Cerebellar nuclear complex (tissue), 1 donor: ENCODE data around the gene PTPRM.

Source experiments
- DNase-seq, 2 experiments: peaks; one replicate each; lab custom pipeline; 2025; lab: John Stamatoyannopoulos, UW

The PTPRM gene

DNA sequence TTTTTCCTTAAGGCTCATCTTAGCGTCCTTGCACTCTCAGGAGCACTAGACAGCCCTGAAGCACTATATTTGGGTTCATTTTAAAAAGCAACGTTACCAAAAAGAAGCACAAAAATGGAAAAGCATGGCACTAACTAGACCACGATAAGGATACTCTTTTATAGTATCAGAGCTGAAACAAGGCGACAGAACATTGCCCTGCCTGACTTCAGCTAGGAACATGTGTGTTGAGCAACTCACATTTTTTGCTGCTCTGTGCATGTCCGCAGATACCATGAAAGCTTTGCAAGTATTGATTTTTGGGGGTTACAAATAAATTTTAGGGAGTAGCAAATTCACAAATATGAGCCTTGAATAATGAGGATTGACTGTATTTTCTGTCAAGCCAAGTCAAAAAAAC lies 332.0 kb downstream of the PTPRM start:
- no peak for DNase-seq

DNA sequence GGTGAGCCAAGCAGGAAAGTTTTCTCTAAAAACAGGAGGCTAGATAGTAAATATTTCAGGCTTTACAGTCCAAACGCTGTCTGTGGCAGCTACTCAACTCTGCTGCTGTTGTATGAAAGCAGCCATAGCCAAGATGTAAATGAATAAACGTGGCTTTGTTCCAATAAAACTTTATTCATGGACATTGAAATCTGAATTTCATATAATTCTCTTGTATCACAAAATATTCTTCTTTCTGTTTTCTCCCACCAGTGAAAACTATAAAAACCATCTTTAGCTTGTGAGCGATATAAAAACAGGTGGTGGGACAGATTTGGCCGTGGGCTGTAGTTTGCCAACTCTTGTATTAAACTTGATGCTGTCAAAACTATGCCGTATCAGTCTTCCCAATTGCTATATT lies 333.0 kb downstream of the PTPRM start:
- no peak for DNase-seq

DNA sequence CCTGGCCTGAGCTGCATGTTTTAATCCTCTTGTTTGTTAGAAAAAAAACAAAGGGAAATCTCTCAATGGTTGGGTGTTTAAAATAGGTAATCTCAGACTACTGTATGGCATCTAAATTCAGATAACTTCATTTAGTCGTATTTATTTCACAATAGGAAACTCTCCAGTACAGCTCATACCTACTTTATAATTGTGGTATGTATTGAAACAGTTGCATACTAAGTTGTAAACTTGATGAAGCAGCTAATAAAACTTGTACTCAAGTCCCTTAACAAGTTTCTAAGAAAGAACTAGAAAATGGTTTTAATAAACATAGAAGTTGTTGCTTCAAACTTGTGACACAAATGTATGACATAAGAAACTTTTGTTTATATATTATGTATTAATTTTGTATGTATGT lies 334.5 kb downstream of the PTPRM start:
- DNase-seq: no peak

DNA sequence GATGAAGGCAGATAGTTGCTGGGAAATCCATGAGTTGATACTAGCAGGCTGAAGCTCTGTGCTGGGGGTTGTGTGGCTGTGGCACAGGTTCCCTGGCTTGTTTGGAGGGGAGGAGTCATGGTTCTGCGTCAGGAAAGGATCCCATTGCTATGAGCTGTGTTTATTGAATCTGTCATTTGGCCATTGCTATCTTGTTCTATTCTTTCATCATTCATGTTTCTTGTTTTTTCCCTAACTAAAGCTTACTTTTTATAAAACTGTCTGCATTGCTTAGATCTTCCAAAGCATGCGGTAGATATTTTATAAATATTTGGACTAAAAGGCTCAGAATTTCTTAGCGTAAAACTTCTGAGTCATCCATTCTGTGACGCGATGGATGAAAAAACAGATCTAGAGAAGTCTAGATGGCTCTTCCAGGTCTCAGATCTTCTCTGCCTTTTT lies 335.3 kb downstream of the PTPRM start:
- no peak for DNase-seq

DNA sequence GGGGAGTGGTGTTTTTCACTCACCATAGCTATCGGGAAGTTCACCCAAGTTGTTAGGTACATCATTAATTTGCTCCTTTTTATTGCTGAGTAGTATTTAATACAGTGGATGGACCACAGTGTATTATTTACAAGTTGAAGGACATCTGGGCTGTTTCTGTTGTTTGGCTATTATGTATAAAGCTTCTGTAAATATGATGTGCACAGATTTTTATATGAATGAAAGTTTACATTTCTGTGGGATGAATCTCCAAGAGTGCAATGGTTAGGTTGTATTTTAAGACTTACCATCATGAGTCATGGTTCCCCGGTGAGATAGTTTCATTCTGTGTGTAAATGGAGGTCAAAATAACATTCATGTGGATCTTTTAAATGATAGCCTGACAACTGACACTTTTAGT lies 337.4 kb downstream of the PTPRM start:
- DNase-seq: no peak

DNA sequence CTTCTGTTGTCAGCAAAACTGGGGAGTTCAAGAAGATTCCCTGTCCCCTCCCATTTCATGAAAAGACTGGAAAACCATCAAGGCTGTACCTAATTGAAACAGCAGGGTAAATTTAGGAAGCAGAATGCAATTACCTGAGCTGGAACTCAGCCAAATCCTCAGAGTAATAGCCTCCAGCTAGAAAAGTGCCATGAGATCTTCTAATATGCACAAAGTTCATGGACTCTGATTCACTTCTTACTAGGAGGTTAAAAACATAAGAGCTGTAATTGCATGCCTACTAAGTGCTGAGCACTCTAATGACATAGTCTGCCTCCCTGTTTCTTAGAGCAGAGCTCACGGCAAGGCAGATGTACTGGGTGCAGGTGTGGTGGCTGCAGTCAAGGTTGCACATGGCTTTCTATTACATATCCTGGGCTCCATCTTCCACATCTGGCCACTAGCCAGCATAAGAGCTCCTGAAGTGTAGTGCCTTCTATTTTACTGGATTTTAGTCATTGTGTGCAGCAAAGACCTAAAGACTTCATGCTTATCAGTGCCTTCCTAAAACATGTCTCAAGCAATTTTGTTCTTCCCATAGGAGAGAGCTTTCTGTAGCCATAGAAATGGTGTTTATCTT lies 341.7 kb downstream of the PTPRM start:
- DNase-seq: no peak

DNA sequence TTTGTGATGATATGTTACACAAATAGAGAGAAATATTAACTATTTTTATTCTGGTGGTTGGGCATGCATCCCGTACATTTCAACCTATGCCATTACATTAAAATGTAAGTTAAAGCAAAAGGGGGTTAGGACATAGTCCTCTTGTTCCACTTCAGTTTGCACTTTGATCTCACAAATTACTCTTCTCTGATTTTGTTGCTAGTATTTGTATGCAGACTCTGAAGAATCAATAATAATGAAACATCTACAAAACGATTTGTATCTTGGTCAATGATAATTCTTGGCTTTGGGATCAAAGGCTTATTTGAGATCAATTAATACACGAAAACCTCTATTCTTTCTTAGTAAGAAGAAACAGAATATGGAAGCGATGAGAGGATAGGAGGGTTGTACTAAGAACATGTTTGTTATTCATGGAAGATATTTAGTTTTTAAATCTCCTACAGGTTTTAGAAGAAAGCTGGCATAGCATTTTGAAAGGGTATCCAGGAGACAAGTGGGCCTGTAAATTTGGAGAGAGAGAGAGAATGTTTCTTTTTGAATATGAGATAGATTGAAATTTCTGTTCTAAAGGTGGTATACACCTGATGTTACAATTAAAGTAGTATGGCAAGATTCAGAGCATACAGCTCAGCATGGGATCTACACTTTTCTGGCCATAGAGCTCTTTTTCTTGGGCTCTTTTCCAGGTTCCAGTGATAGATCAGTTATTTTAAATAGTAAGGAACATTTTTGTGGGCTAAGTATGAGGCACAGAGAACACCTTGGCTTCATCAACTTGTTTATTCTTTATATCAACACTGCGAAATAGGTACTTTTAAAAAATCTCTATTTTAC lies 347.9 kb downstream of the PTPRM start:
- DNase-seq: no peak

DNA sequence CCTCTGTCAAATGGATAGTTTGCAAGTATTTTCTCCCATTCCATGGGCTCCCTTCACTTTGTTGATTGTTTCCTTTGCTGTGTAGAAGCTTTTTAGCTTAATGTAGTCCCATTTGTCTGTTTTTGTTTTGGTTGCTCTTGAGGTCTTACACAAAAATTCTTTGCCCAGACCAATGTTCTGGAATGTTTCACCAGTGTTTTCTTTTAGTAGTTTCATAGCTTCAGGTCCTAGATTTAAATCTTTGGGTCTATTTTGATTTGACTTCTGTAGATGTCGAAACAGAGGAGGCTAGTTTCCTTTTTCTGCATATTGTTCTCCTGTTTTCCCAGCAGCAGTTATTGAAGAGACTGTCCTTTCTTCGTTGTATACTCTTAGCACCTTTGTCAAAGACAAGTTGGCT lies 351.6 kb downstream of the PTPRM start:
- DNase-seq: no peak

DNA sequence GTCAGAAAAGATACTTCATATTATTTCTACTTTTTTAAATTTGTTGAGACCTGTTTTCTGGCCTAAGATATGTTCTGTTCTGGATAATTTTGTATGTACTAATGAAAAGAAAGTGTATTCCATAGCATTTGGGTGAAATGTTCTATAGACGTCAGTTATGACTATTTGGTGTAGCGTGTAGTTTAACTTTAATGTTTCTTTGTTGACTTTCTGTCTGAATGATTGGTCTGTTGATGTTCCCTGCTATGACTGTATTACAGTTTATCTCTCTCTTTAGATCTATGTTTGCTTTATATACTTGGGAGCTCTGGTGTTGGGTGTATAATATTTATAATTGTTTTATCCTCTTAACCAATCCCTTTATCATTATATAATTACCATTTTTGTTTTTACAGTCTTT lies 352.4 kb downstream of the PTPRM start:
- DNase-seq: no peak

DNA sequence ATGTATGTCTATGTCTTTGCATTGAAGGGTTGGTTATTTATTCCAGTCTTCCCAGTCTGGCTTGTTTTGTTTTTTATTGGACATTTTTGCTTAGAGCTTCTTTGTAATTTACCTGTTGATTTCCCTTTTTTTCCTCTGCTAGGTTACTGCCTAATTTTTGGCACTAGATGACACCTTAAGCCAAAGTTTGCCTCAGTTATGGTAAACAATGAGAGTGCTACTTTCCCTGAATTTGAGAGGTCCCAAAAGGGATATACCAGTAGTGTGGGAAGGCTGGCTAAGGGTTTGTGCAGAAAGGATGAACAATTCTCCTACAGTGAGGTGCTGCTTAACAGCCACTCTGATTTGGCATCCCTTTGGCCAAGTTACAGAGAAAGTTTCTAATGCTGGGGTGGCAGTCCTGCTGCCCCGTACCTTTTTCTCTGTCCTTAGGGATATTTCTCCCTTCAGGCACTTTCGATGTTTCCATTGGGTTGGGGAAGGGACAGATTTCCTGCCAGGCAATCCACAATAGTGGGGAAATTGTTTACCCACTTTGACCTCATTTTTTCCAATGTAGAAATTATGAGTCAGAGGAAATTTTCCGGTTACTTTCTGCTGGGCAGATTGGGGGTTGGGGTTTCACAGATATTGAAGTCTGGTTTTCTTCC lies 354.9 kb downstream of the PTPRM start:
- DNase-seq: no peak

DNA sequence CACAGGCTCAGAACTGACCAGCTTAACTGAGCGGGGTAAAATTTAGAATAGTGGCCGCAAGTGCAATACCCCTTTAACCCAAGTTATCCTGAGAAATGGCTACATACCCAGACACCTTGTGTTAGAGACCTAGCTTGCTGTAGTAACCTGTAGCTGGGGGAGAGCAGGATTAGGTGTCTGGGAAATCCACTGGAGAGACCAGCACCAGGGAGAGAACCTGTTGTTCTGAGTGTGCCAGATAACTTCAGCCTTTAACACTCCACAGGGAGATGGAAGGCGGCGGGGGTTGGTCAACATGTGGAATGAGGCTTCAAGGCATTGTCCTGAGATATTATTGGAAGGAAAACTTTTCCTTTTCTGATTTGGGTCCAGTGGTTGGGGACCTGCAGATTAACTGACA lies 356.0 kb downstream of the PTPRM start:
- no peak for DNase-seq

DNA sequence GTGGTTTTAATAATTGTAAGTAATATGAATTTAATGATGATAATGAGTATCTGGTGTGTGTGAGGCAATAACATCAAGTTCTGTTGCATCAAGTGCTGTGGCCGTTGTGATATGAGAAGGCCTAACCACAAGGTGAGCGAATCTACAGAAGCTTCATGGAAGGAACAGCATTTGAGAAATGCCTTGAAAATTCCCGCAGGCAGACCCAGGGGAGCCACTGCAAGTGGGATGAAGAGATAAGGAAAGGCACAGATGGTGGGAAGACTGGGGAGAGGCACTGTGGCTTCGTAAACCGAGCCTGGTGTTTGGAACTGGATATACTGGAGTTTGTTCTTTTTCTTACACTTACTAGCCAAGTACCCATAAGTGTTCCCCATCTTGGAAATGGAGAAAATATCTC lies 357.5 kb downstream of the PTPRM start:
- DNase-seq: no peak

DNA sequence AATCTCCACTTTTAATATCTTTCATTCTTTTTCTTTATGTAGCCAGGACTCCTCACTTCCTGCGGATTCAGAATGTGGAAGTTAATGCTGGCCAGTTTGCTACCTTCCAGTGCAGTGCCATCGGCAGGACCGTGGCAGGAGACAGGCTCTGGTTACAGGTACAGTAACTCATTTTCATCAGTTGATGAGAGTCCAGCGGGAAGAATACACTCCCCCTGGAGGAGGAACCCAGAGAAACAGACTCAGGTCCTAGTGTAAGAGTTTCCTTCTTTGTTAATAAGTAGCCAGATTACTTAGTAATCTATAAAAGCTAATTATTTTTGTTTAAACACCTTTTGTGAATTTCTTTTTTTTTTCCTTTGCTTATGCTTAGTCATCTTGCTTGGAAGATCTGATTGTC lies 359.4 kb downstream of the PTPRM start:
- DNase-seq: no peak

DNA sequence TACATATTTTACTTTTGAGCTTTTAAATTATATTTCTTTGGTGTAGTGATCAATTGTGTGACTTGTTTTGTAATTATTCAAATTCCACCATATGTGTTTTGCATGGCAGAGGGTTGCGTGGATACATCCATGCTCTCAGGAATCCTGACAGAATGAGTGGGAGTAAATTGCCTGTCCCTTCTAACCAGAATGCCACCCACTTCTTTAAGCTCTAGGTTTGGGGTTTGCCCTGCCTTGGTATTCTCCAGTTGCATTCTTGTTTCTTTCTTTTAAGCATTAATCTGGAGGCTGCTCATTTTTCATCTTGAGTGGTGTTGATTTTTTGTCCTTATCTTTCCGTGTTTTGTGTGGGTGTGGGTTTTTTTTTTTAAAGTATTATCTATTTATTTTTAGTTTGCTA lies 360.0 kb downstream of the PTPRM start:
- no peak for DNase-seq

DNA sequence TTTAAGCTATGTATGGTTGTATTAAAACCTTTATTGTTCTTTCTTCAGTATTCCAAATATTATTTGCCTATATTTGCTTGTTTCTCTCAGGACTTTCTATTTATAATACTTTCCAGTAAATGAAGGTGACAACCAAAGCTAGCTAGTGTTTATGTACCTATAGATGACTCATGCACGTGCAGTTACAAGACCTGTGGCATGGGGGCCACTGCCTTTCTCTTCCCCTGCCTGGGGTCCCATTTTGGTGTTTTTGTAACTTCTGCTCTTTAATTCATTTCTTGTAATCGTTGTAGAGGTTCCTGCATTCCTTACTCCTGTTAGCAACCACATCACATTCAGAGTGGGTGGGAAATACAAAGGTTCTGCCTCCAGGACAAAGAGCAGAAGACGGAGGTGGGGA lies 364.6 kb downstream of the PTPRM start:
- no peak for DNase-seq

DNA sequence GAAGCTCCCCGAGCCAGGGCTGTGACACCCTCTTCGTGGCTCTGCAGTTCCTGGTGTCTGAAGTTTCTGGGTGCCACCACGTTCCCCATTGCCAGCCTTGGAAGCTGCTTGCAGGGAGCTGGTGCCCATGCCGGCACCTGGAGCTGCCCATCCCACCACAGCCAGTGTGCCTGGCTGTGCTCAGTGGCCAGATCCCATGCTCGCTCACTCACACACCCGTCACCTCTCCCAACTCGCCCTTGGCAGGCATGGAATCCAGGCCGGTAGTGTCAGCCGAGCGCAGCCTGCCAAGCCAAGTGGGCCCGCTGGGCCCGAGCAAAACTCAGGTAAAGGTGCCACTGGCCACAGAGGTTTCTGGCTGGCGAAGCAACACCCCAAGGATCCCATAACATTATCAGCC lies 370.2 kb downstream of the PTPRM start:
- DNase-seq: no peak

DNA sequence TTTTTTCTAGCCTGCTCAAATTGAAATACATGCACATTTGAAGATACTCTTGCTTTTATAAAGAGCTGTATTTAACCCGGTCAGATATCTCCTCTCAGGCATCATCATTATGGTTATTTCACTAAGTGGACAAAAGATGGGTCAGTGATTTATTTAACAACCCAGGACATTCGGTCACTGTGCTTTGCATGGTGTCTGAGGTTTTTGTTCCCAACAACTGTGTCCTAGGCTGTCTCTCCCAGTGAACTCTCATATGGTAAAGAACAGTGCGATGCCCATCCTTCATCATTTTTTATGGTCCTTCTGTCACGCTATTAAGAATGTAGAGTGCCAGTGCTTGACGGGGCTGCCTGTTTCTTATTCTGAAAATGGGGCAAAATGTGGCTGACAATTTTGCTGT lies 372.4 kb downstream of the PTPRM start:
- DNase-seq: no peak

DNA sequence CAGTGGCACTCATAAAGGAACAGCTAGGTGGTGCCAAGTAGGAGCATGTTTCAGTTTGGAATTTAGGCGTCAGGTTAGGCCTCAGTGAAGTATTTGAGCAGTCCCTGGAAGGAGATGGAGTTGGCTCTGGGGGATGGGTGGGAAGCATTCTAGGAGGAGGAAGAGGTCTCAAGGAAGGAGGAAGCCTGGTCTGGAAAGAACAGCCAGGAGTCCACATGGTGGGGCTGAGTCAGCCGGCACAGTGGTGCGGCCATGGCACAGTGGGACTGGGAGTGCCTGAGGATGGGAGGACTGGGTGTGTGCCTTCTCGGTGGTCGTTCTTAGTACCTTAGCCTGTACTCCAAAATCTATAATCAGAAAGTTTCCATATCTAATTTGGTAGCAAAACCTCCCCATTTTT lies 373.3 kb downstream of the PTPRM start:
- DNase-seq: no peak

DNA sequence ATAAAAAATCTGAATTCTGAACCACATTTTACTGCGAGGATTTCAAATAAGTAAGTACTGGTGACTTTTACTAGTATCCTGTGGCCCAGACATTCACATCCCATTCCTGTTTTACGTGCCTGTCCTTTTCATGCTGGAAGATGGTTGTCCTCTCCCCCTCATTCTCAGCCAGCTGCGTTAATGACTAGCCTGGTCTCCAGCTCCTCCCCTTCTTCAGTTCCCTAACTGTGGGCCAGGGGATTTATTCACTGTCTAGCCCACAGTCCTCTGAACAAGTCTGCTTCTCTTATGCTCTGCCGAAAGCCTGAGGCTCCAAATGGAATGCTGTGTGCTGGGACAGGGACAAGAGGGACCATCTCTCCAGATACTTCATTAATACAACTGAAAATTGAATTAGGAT lies 373.9 kb downstream of the PTPRM start:
- DNase-seq: no peak

DNA sequence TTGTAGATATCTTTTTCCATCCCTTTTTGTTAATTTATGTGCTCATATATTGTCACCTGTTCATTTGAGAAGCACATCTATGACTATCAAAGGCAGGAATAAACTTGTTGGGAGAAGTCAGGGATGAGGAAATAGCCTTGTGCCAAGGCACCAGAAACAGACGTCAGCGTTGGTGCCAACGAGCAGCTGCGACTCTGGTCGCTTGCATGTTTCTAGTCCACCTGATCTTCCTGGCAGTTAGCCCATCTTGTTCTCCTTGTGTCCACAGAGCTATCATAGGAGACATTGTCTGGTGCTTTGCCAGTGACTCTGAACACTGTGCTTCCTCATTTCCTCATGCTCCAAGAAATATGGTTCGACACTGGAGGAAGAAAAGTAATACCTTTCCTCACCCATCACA lies 374.4 kb downstream of the PTPRM start:
- no peak for DNase-seq

DNA sequence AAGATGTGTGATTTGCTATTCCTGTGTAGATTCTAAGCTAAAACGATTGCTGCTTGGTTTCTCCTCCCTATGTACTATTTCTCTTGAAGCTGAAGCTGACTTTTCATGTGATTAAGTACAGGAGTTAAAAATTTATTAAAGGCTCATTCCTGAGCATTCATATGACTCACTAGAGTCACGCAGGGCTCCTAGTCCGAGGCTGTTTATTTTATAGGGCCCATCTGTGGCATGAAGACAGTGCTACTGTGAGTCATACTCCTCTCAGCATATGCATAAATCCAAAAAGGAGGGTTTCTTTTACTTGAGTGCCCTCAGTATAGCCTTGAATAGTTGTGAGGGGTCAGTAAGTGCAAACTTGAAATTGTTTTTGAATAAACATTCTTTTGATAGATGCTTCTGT lies 378.8 kb downstream of the PTPRM start:
- no peak for DNase-seq

DNA sequence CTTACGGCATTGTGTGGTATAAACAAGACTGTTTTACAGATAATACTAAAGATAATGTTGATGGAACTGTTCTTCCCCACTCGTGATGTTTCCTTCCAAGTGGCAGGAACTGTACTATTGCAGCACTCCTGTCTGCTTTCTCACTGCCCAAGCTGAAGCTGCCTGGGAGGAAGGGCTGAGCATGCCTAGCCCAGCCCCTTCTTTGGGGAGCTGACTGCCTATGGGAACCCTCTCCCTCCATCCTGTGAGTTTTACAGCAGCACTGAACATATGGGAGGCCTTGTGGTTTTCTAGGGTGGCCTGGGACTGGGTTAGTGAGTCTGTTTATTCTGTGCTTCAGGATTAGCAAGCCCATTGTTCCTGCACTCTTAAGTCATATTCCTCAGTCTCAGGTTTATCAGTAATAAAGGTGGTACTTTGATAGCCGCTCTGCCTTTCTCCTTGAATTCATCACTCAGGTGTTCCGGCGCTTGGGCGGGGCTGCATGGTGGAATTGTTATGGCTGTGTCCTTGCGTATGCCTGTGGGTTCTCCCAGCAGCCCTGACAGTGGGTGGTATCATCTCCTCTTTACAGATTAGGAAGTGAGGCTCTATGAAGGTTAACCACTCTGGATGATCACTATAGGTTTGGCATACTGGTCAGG lies 379.7 kb downstream of the PTPRM start:
- DNase-seq: no peak
